ENCODE measurements around the gene ADGRD2. TPM values are rescaled to one million over a fixed set of nuclear protein-coding genes. Genes with fewer than 3 reads are reported as not detected.
A peak's percentile ranks its signal among the peaks of the same experiment; 100 is the strongest.

ADGRD2 gene
- total RNA-seq, 1 experiment from 2014 or later, result not detected

GRCh38 chr9:124449381-124450151 lies 685 bp upstream of the ADGRD2 start:
- Histone ChIP-seq H3K9ac (ENCODE audit: low read length) (no peak overlapping the region), H3K9me2 (ENCODE audit: insufficient read depth) (no peaks in the 10 kb centered on the region), H4K20me1 (ENCODE audit: insufficient read depth) (no peaks in the 10 kb centered on the region), H3K27ac (ENCODE audit: low read depth, low read length) (no peak overlapping the region), H3K4me2 (ENCODE audit: low read length) (no peak overlapping the region), H3K4me1 (ENCODE audit: control insufficient read depth in 1 of 2, insufficient read depth in 2 of 2, low read length in 2 of 2) (peaks cover 18 to 47% of the 10 kb centered on the region in 2 experiments), H3K79me2 (ENCODE audit: insufficient read depth, low read length) (no peaks in the 10 kb centered on the region), H3K36me3 (ENCODE audit: control insufficient read depth in 1 of 2, insufficient read depth in 2 of 2, low read length in 2 of 2) (no peaks in the 10 kb centered on the region), H3K9me3 (ENCODE audit: control insufficient read depth in 1 of 2, insufficient read depth in 1 of 2, low read depth in 1 of 2, low read length in 2 of 2) (no peaks in the 10 kb centered on the region), H2AFZ (ENCODE audit: low read depth, low read length, poor library complexity, severe bottlenecking) (no peak overlapping the region), H3K27me3 (ENCODE audit: insufficient read depth, low read length) (no peaks in the 10 kb centered on the region), H3K4me3 (replicated peaks in 1 of 2; ENCODE audit: low read depth in 1 of 2, low read length in 2 of 2) (no peak overlapping the region)
- DNase-seq (ENCODE audit: low read depth, low spot score) (no peak), ATAC-seq (no peak)
- POLR2A ChIA-PET, result no interaction called here
- no TSS peak for BruUV-seq (replicated peaks)
- CTCF ChIA-PET, result no interaction called here
- intact Hi-C loops (cut with micrococcal nuclease), result no loop called here
- RAD21 ChIA-PET (ENCODE audit: low non-redundant PET in 1 of 2, low total read pairs in 2 of 2, uncharacterized antibody in 2 of 2, unreplicated experiment in 2 of 2), result no interaction called here
- no peak for TF ChIP-seq SRF (IDR thresholded peaks at IDR 0.05; ENCODE audit: low read depth)

- ChIA-PET POLR2A (no interaction called here), RAD21 (ENCODE audit: low non-redundant PET in 1 of 2, low total read pairs in 2 of 2, uncharacterized antibody in 2 of 2, unreplicated experiment in 2 of 2) (no interaction called here), CTCF (no interaction called here)
- H3K27me3 ChIP-seq (ENCODE audit: insufficient read depth, low read length), result no peaks in the 10 kb centered on the region
- H3K9ac ChIP-seq (ENCODE audit: low read length), result no peak overlapping the region
- intact Hi-C loops (cut with micrococcal nuclease), result no loop called here
- H3K9me2 ChIP-seq (ENCODE audit: insufficient read depth), result no peaks in the 10 kb centered on the region
- H3K4me2 ChIP-seq (ENCODE audit: low read length), result no peak overlapping the region
- ATAC-seq (no peak), DNase-seq (ENCODE audit: low read depth, low spot score) (no peak)
- no peaks in the 10 kb centered on the region for H4K20me1 ChIP-seq (ENCODE audit: insufficient read depth)
- peaks cover 10 to 36% of the 10 kb centered on the region in 2 experiments for H3K4me1 ChIP-seq (ENCODE audit: control insufficient read depth in 1 of 2, insufficient read depth in 2 of 2, low read length in 2 of 2)
- no peak overlapping the region for H3K4me3 ChIP-seq (replicated peaks in 1 of 2; ENCODE audit: low read depth in 1 of 2, low read length in 2 of 2)
- no peaks in the 10 kb centered on the region for H3K79me2 ChIP-seq (ENCODE audit: insufficient read depth, low read length)
- no peak overlapping the region for H3K27ac ChIP-seq (ENCODE audit: low read depth, low read length)
- BruUV-seq (replicated peaks), result TSS peak; percentile 35
- TF ChIP-seq CTCF (IDR thresholded peaks at IDR 0.05 in 2 of 3, conservative IDR thresholded peaks at IDR 0.05 in 1 of 3; ENCODE audit: borderline replicate concordance in 1 of 3, insufficient read depth in 1 of 3, low read depth in 2 of 3, low read length in 2 of 3) (no peak), ELF1 (IDR thresholded peaks at IDR 0.05; ENCODE audit: borderline replicate concordance, low read depth) (no peak), CEBPB (IDR thresholded peaks at IDR 0.05; ENCODE audit: low read depth) (no peak), ZFX (IDR thresholded peaks at IDR 0.05) (no peak), CBX3 (IDR thresholded peaks at IDR 0.05; ENCODE audit: low read depth) (no peak), POLR2AphosphoS5 (IDR thresholded peaks at IDR 0.05; ENCODE audit: low read depth, low read length) (no peak), ATF3 (IDR thresholded peaks at IDR 0.05) (no peak), POLR2A (IDR thresholded peaks at IDR 0.05; ENCODE audit: borderline replicate concordance, extremely low read depth, insufficient read depth, insufficient read length) (no peak)
- no peaks in the 10 kb centered on the region for H3K36me3 ChIP-seq (ENCODE audit: control insufficient read depth in 1 of 2, insufficient read depth in 2 of 2, low read length in 2 of 2)
- H3K9me3 ChIP-seq (ENCODE audit: control insufficient read depth in 1 of 2, insufficient read depth in 1 of 2, low read depth in 1 of 2, low read length in 2 of 2), result no peaks in the 10 kb centered on the region
- H2AFZ ChIP-seq (ENCODE audit: low read depth, low read length, poor library complexity, severe bottlenecking), result no peak overlapping the region
These were observed 845 bp downstream of the ADGRD2 start for GRCh38 chr9:124450931-124451661.

Data from HCT116 (cell line).